Sigmoid colon (tissue), 7 donors: ENCODE results near the gene ZSWIM8. TPM values are rescaled to one million over a fixed set of nuclear protein-coding genes. Genes with fewer than 3 reads are reported as not detected.

Source experiments
- DNase-seq: peaks from one replicate; pipeline ENCODE4 v3.0.0-alpha.2; 2019
- H3K27ac ChIP-seq, 4 donors: fragments of 200-600 bp; sonication (generic); one replicate each; pipeline ENCODE4 v1.5.1; 2016 to 2019; ENCODE audit warnings: mild to moderate bottlenecking in 1 of 4
- H3K27me3 ChIP-seq, 3 donors: fragments of 200-600 bp; sonication (generic); one replicate each; pipeline ENCODE4 v1.5.1; 2019; ENCODE audit warnings: mild to moderate bottlenecking in 1 of 3
- H3K36me3 ChIP-seq, 4 donors: fragments of 200-600 bp; sonication (generic); one replicate each; pipeline ENCODE4 v1.5.1; 2016 to 2019
- H3K4me1 ChIP-seq, 4 donors: fragments of 200-600 bp; sonication (generic); one replicate each; pipeline ENCODE4 v1.5.1; 2017 to 2019
- H3K4me3 ChIP-seq, 4 donors: fragments of 200-600 bp; sonication (generic); one replicate each; pipeline ENCODE4 v1.5.1; 2017 to 2019; ENCODE audit warnings: mild to moderate bottlenecking in 2 of 4, moderate library complexity in 1 of 4
- H3K9me3 ChIP-seq, 4 donors: fragments of 200-600 bp in 3 of 4; sonication (generic) in 3 of 4; one replicate each; pipeline versions ENCODE4 v1.5.1 to v1.6.1; 2013 to 2019
- CTCF ChIP-seq, 4 experiments: fragments of 450-650 bp in 3 of 4; fragments of 200-600 bp in 1 of 4; IDR thresholded peaks; one replicate each; pipeline ENCODE4 v1.5.1; 2016 to 2019; ENCODE audit warnings: antibody characterized with exemption in 4 of 4, mild to moderate bottlenecking in 3 of 4, moderate library complexity in 2 of 4
- EP300 ChIP-seq, 4 donors: sonication (generic); formaldehyde crosslinking; IDR thresholded peaks; one replicate each; pipeline ENCODE4 v1.6.1; 2017; ENCODE audit warnings: antibody characterized with exemption in 4 of 4
- POLR2A ChIP-seq, 2 donors: fragments of 450-650 bp; IDR thresholded peaks; one replicate each; pipeline ENCODE4 v1.6.1; 2016; ENCODE audit warnings: antibody characterized with exemption in 2 of 2, mild to moderate bottlenecking in 2 of 2, moderate library complexity in 2 of 2
- POLR2AphosphoS5 ChIP-seq, 4 donors: sonication (generic); formaldehyde crosslinking; IDR thresholded peaks; one replicate each; pipeline ENCODE4 v1.6.1; 2017; ENCODE audit warnings: antibody characterized with exemption in 4 of 4
- WGBS, 2 donors: extraction: QIAGEN DNeasy Blood & Tissue Kit; methylation state at CpG; one replicate each; pipeline ENCODE4 v1.1.7; 2013; 5-methylcytosine and 5-hydroxymethylcytosine counted together
- intact Hi-C: fragments of 100-400 bp; cut with DNase I; formaldehyde crosslinking; loops from one replicate; pipeline ENCODE4 v1.15.1; 2023
- polyA plus RNA-seq, 3 donors: library from polyadenylated mRNA; stranded (reverse); fragments of 200-250 nt; gene quantifications; one replicate each; pipeline ENCODE4 v1.2.3, GENCODE V29; 2013
- total RNA-seq, 4 donors: library from RNA; depleted of rRNA; stranded (reverse); fragments of >200 nt; gene quantifications; one replicate each; pipeline ENCODE4 v1.1.0, GENCODE V29; 2016
- donor health status: healthy with polysubstance abuse.
- donor health status: Bipolar disorder and iron deficiency.
- donor health status: healthy.

Gene ZSWIM8
- total and polyA plus RNA-seq, 7 donors = 34.8 to 138 (median 61.8) TPM

- Histone ChIP-seq H3K27me3 (no peaks in the 10 kb centered on the region), H3K27ac (peak overlapping the region in 3 of 4 donors; percentile 50 to 61 (median 55)), H3K4me1 (peaks cover 0 to 29% (median 12%) of the 10 kb centered on the region in 4 donors), H3K9me3 (no peaks in the 10 kb centered on the region), H3K36me3 (peaks cover 30 to 96% (median 63%) of the 10 kb centered on the region in 4 donors), H3K4me3 (no peak overlapping the region)
- TF ChIP-seq POLR2AphosphoS5 (IDR thresholded peaks at IDR 0.05) (no peak), POLR2A (IDR thresholded peaks at IDR 0.05) (no peak), CTCF (IDR thresholded peaks at IDR 0.05) (no peak), EP300 (IDR thresholded peaks at IDR 0.05) (no peak)
- 81 to 88% methylated on average over 10 of the region's 10 CpGs for WGBS, 2 donors
- DNase-seq = no peak
- intact Hi-C loops = no loop called here
Observed at GRCh38 chr10:73818402-73818801, 33.0 kb downstream of the ZSWIM8 start.

GRCh38 chr10:73819081-73819480 is 33.7 kb downstream of the ZSWIM8 start:
- DNase-seq = no peak
- peak overlapping the region; percentile 18 to 55 (median 49) for H3K27ac ChIP-seq
- no peaks in the 10 kb centered on the region for H3K9me3 ChIP-seq
- intact Hi-C loops = no loop called here
- WGBS, 2 donors = 68 to 81% methylated on average over 5 of the region's 5 CpGs
- no peaks in the 10 kb centered on the region for H3K27me3 ChIP-seq
- peaks cover 0 to 29% (median 12%) of the 10 kb centered on the region in 4 donors for H3K4me1 ChIP-seq
- peaks cover 36 to 96% (median 67%) of the 10 kb centered on the region in 4 donors for H3K36me3 ChIP-seq
- TF ChIP-seq EP300 (IDR thresholded peaks at IDR 0.05) (no peak), POLR2AphosphoS5 (IDR thresholded peaks at IDR 0.05) (no peak), CTCF (IDR thresholded peaks at IDR 0.05) (no peak), POLR2A (IDR thresholded peaks at IDR 0.05) (no peak)
- no peak overlapping the region for H3K4me3 ChIP-seq

GRCh38 chr10:73819513-73820093 is 34.2 kb downstream of the ZSWIM8 start:
- H3K27ac ChIP-seq = peak overlapping the region; percentile 18 to 55 (median 49)
- 16 to 67% methylated on average over 20 of the region's 20 CpGs for WGBS, 2 donors
- intact Hi-C loops = no loop called here
- no peak for TF ChIP-seq POLR2A (IDR thresholded peaks at IDR 0.05)
- TF ChIP-seq CTCF (IDR thresholded peaks at IDR 0.05) = no peak
- TF ChIP-seq EP300 (IDR thresholded peaks at IDR 0.05) = no peak
- no peak for TF ChIP-seq POLR2AphosphoS5 (IDR thresholded peaks at IDR 0.05)
- peaks cover 0 to 29% (median 12%) of the 10 kb centered on the region in 4 donors for H3K4me1 ChIP-seq
- peaks cover 41 to 96% (median 68%) of the 10 kb centered on the region in 4 donors for H3K36me3 ChIP-seq
- DNase-seq = no peak
- no peaks in the 10 kb centered on the region for H3K9me3 ChIP-seq
- H3K4me3 ChIP-seq = no peak overlapping the region
- no peaks in the 10 kb centered on the region for H3K27me3 ChIP-seq

- no peaks in the 10 kb centered on the region for H3K27me3 ChIP-seq
- peaks cover 0 to 12% (median 5%) of the 10 kb centered on the region in 4 donors for H3K4me1 ChIP-seq
- DNase-seq = no peak
- H3K4me3 ChIP-seq = no peak overlapping the region
- no peak for TF ChIP-seq POLR2AphosphoS5 (IDR thresholded peaks at IDR 0.05)
- TF ChIP-seq EP300 (IDR thresholded peaks at IDR 0.05) = no peak
- no peak for TF ChIP-seq CTCF (IDR thresholded peaks at IDR 0.05)
- no peak for TF ChIP-seq POLR2A (IDR thresholded peaks at IDR 0.05)
- whole genome bisulfite sequencing, 2 donors = 83 to 88% methylated on average over 7 of the region's 7 CpGs
- intact Hi-C loops = no loop called here
- peaks cover 42 to 96% (median 66%) of the 10 kb centered on the region in 4 donors for H3K36me3 ChIP-seq
- H3K27ac ChIP-seq = no peak overlapping the region
- H3K9me3 ChIP-seq = no peaks in the 10 kb centered on the region
Observed at GRCh38 chr10:73823391-73823790, 38.0 kb downstream of the ZSWIM8 start.
